ENCODE measurements around the gene FIP1L1. TPM values are rescaled to one million over a fixed set of nuclear protein-coding genes. Genes with fewer than 3 reads are reported as not detected.
"Not testable (repeated sequence)": the region's sequence is repeated elsewhere in the genome, so short reads cannot be mapped to it uniquely, and the experiment has no call there.

Gene FIP1L1
- total and polyA plus RNA-seq, 2 donors: 38.9 to 121 TPM

GRCh38 chr4:53465891-53466290, 88.5 kb downstream of the FIP1L1 start:
- DNase-seq (ENCODE audit: extremely low spot score): no peak
- Histone ChIP-seq H3K27ac (ENCODE audit: low read depth) (no peak overlapping the region), H3K4me3 (ENCODE audit: low read depth, low read length) (no peak overlapping the region), H3K36me3 (ENCODE audit: insufficient read depth) (peaks cover 1% of the 10 kb centered on the region), H3K4me1 (ENCODE audit: insufficient read depth) (no peaks in the 10 kb centered on the region)

- H3K36me3 ChIP-seq (ENCODE audit: insufficient read depth); H3K4me3 ChIP-seq (ENCODE audit: low read depth, low read length); DNase-seq (ENCODE audit: extremely low spot score); H3K4me1 ChIP-seq (ENCODE audit: insufficient read depth); H3K27ac ChIP-seq (ENCODE audit: low read depth): not testable (repeated sequence)
- 98% methylated on average over 6 of the region's 6 CpGs for WGBS
These were observed 89.1 kb downstream of the FIP1L1 start for GRCh38 chr4:53466576-53466975.

- Histone ChIP-seq H3K4me1 (ENCODE audit: insufficient read depth) (no peaks in the 10 kb centered on the region), H3K36me3 (ENCODE audit: insufficient read depth) (peaks cover 2% of the 10 kb centered on the region), H3K4me3 (ENCODE audit: low read depth, low read length) (no peak overlapping the region), H3K27ac (ENCODE audit: low read depth) (peak overlapping the region; percentile 14)
- 73% methylated on average over 10 of the region's 10 CpGs for WGBS
- DNase-seq (ENCODE audit: extremely low spot score): no peak
These were observed 99.0 kb downstream of the FIP1L1 start for GRCh38 chr4:53476232-53477037.

GRCh38 chr4:53477038-53477565, 99.7 kb downstream of the FIP1L1 start:
- 59% methylated on average over 5 of the region's 5 CpGs for WGBS
- H3K36me3 ChIP-seq (ENCODE audit: insufficient read depth): peaks cover 2% of the 10 kb centered on the region
- no peak overlapping the region for H3K4me3 ChIP-seq (ENCODE audit: low read depth, low read length)
- no peak overlapping the region for H3K27ac ChIP-seq (ENCODE audit: low read depth)
- no peaks in the 10 kb centered on the region for H3K4me1 ChIP-seq (ENCODE audit: insufficient read depth)
- DNase-seq (ENCODE audit: extremely low spot score): no peak

- H3K27ac ChIP-seq (ENCODE audit: low read depth): no peak overlapping the region
- no peak for DNase-seq (ENCODE audit: extremely low spot score)
These were observed 100.2 kb downstream of the FIP1L1 start for GRCh38 chr4:53477636-53478035.

GRCh38 chr4:53478671-53479456, 101.4 kb downstream of the FIP1L1 start:
- no peak for DNase-seq (ENCODE audit: extremely low spot score)
- peaks cover 2% of the 10 kb centered on the region for H3K36me3 ChIP-seq (ENCODE audit: insufficient read depth)
- WGBS: 92% methylated on average over 4 of the region's 4 CpGs
- H3K4me1 ChIP-seq (ENCODE audit: insufficient read depth): no peaks in the 10 kb centered on the region
- H3K27ac ChIP-seq (ENCODE audit: low read depth): no peak overlapping the region
- H3K4me3 ChIP-seq (ENCODE audit: low read depth, low read length): no peak overlapping the region

More at GRCh38 chr4:53477636-53478035, 100.2 kb downstream of the FIP1L1 start:
- Histone ChIP-seq H3K4me1 (ENCODE audit: insufficient read depth) (no peaks in the 10 kb centered on the region), H3K36me3 (ENCODE audit: insufficient read depth) (peaks cover 2% of the 10 kb centered on the region), H3K4me3 (ENCODE audit: low read depth, low read length) (no peak overlapping the region)
- WGBS: 84% methylated on average over 1 of the region's 1 CpG

- Histone ChIP-seq H3K36me3 (ENCODE audit: insufficient read depth) (peaks cover 2% of the 10 kb centered on the region), H3K4me3 (ENCODE audit: low read depth, low read length) (no peak overlapping the region), H3K4me1 (ENCODE audit: insufficient read depth) (no peaks in the 10 kb centered on the region), H3K27ac (ENCODE audit: low read depth) (no peak overlapping the region)
- WGBS: 97% methylated on average over 5 of the region's 5 CpGs
- DNase-seq (ENCODE audit: extremely low spot score): no peak
These were observed 102.5 kb downstream of the FIP1L1 start for GRCh38 chr4:53479736-53480525.

- DNase-seq (ENCODE audit: extremely low spot score): no peak
- no peak overlapping the region for H3K27ac ChIP-seq (ENCODE audit: low read depth)
- 92% methylated on average over 2 of the region's 2 CpGs for WGBS
- H3K36me3 ChIP-seq (ENCODE audit: insufficient read depth): peaks cover 2% of the 10 kb centered on the region
- H3K4me3 ChIP-seq (ENCODE audit: low read depth, low read length): no peak overlapping the region
- no peaks in the 10 kb centered on the region for H3K4me1 ChIP-seq (ENCODE audit: insufficient read depth)
These were observed 103.5 kb downstream of the FIP1L1 start for GRCh38 chr4:53480909-53481308.

GRCh38 chr4:53481586-53481985, 104.1 kb downstream of the FIP1L1 start:
- WGBS: 89% methylated on average over 8 of the region's 8 CpGs

GRCh38 chr4:53483250-53483649, 105.8 kb downstream of the FIP1L1 start:
- H3K27ac ChIP-seq (ENCODE audit: low read depth): no peak overlapping the region
- peaks cover 2% of the 10 kb centered on the region for H3K36me3 ChIP-seq (ENCODE audit: insufficient read depth)
- H3K4me1 ChIP-seq (ENCODE audit: insufficient read depth): no peaks in the 10 kb centered on the region
- H3K4me3 ChIP-seq (ENCODE audit: low read depth, low read length): no peak overlapping the region
- no peak for DNase-seq (ENCODE audit: extremely low spot score)
- 96% methylated on average over 1 of the region's 1 CpG for whole genome bisulfite sequencing

More at GRCh38 chr4:53481586-53481985, 104.1 kb downstream of the FIP1L1 start:
- Histone ChIP-seq H3K4me3 (ENCODE audit: low read depth, low read length) (no peak overlapping the region), H3K36me3 (ENCODE audit: insufficient read depth) (peaks cover 2% of the 10 kb centered on the region), H3K27ac (ENCODE audit: low read depth) (no peak overlapping the region), H3K4me1 (ENCODE audit: insufficient read depth) (no peaks in the 10 kb centered on the region)
- DNase-seq (ENCODE audit: extremely low spot score): no peak

GRCh38 chr4:53484911-53485657, 107.6 kb downstream of the FIP1L1 start:
- Histone ChIP-seq H3K36me3 (ENCODE audit: insufficient read depth) (peaks cover 3% of the 10 kb centered on the region), H3K27ac (ENCODE audit: low read depth) (peak overlapping the region; percentile 56), H3K4me3 (ENCODE audit: low read depth, low read length) (no peak overlapping the region), H3K4me1 (ENCODE audit: insufficient read depth) (no peaks in the 10 kb centered on the region)
- WGBS: 29% methylated on average over 5 of the region's 5 CpGs
- DNase-seq (ENCODE audit: extremely low spot score): no peak

- DNase-seq (ENCODE audit: extremely low spot score): no peak
- Histone ChIP-seq H3K27ac (ENCODE audit: low read depth) (peak overlapping the region; percentile 56), H3K4me3 (ENCODE audit: low read depth, low read length) (no peak overlapping the region), H3K36me3 (ENCODE audit: insufficient read depth) (peaks cover 2% of the 10 kb centered on the region), H3K4me1 (ENCODE audit: insufficient read depth) (no peaks in the 10 kb centered on the region)
- WGBS: 19% methylated on average over 1 of the region's 1 CpG
These were observed 108.2 kb downstream of the FIP1L1 start for GRCh38 chr4:53485658-53486040.

- Histone ChIP-seq H3K4me3 (ENCODE audit: low read depth, low read length) (no peak overlapping the region), H3K4me1 (ENCODE audit: insufficient read depth) (no peaks in the 10 kb centered on the region), H3K27ac (ENCODE audit: low read depth) (no peak overlapping the region), H3K36me3 (ENCODE audit: insufficient read depth) (peaks cover 2% of the 10 kb centered on the region)
- DNase-seq (ENCODE audit: extremely low spot score): no peak
These were observed 110.3 kb downstream of the FIP1L1 start for GRCh38 chr4:53487766-53488165.
